K562 (cell line): ENCODE results near the gene RBM17. TPM values are rescaled to one million over a fixed set of nuclear protein-coding genes. Genes with fewer than 3 reads are reported as not detected.

Experiments used
- ARHGAP35 ChIP-seq: fragments of 450-650 bp; IDR thresholded peaks from 2 replicates; pipeline ENCODE4 v1.6.1; 2018; ENCODE audit not compliant: partially characterized antibody
- BRD4 ChIP-seq: fragments of 200-600 bp; sonication (generic); IDR thresholded peaks from 2 replicates; pipeline ENCODE4 v1.6.1; 2017; ENCODE audit warnings: inconsistent platforms
- CREB3L1 ChIP-seq: fragments of 450-650 bp; IDR thresholded peaks from 2 replicates; pipeline ENCODE4 v1.6.1; 2014; ENCODE audit warnings: low read depth, mild to moderate bottlenecking, moderate library complexity, borderline replicate concordance
- DACH1 ChIP-seq: fragments of 450-650 bp; IDR thresholded peaks from 2 replicates; pipeline ENCODE4 v1.6.1; 2018; ENCODE audit not compliant: partially characterized antibody
- ELK1 ChIP-seq: sonication (generic); formaldehyde crosslinking; IDR thresholded peaks from 2 replicates; pipeline ENCODE4 v1.8.1; 2022; ENCODE audit warnings: missing genetic modification reagents
- EP300 ChIP-seq: IDR thresholded peaks from 2 replicates; pipeline ENCODE4 v1.6.1; 2012; ENCODE audit warnings: low read length, improper control_type of control experiment
- ESRRA ChIP-seq: fragments of 450-650 bp; IDR thresholded peaks from 2 replicates; pipeline ENCODE4 v1.6.1; 2014; ENCODE audit warnings: low read depth, mild to moderate bottlenecking, moderate library complexity, borderline replicate concordance
- KDM5B ChIP-seq: fragments of 200-600 bp; sonication (generic); IDR thresholded peaks from 2 replicates; pipeline ENCODE4 v1.6.1; 2012; ENCODE audit warnings: low read depth, mild to moderate bottlenecking, moderate library complexity, low read length, control low read depth, inconsistent platforms; ENCODE audit not compliant: insufficient replicate concordance
- PHF20 ChIP-seq: fragments of 450-650 bp; IDR thresholded peaks from 2 replicates; pipeline ENCODE4 v1.6.1; 2018; ENCODE audit not compliant: partially characterized antibody
- PML ChIP-seq: IDR thresholded peaks from 2 replicates; pipeline ENCODE4 v1.6.1; 2012; ENCODE audit warnings: low read length, inconsistent platforms
- SIN3B ChIP-seq: fragments of 450-650 bp; IDR thresholded peaks from 2 replicates; pipeline ENCODE4 v1.6.1; 2017; ENCODE audit warnings: low read depth, mild to moderate bottlenecking, moderate library complexity
- TCF7L2 ChIP-seq: fragments of 150-350 bp; IDR thresholded peaks from 2 replicates; pipeline ENCODE4 v1.6.1; 2016; ENCODE audit warnings: low read depth, mild to moderate bottlenecking, low read length, moderate library complexity
- TOE1 ChIP-seq, 2 experiments: fragments of 450-650 bp in 1 of 2; sonication (generic) in 1 of 2; formaldehyde crosslinking in 1 of 2; IDR thresholded peaks; 2 replicates each; pipeline versions ENCODE4 v1.7.1 to v1.8.0; 2016 to 2022; ENCODE audit warnings: borderline replicate concordance in 2 of 2, mild to moderate bottlenecking in 2 of 2, antibody characterized with exemption in 1 of 2, inconsistent platforms in 1 of 2, low read depth in 1 of 2, missing genetic modification reagents in 1 of 2, moderate library complexity in 1 of 2
- ZFX ChIP-seq: sonication (generic); formaldehyde crosslinking; IDR thresholded peaks from 2 replicates; pipeline ENCODE4 v1.8.0; 2022; ENCODE audit warnings: mild to moderate bottlenecking, missing genetic modification reagents, moderate library complexity
- ZNF263 ChIP-seq: sonication (generic); formaldehyde crosslinking; IDR thresholded peaks from 2 replicates; pipeline ENCODE4 v1.8.0; 2022; ENCODE audit warnings: mild to moderate bottlenecking, missing genetic modification reagents, borderline replicate concordance
- ZNF431 ChIP-seq: sonication (generic); formaldehyde crosslinking; IDR thresholded peaks from 2 replicates; pipeline ENCODE4 v1.8.0; 2022; ENCODE audit warnings: mild to moderate bottlenecking, missing genetic modification reagents
- ZNF57 ChIP-seq: fragments of 450-650 bp; formaldehyde crosslinking; IDR thresholded peaks from 2 replicates; pipeline ENCODE4 v1.4.0; 2020; ENCODE audit warnings: mild to moderate bottlenecking, moderate library complexity
- polyA plus RNA-seq, 8 experiments: library from polyadenylated mRNA; depleted of rRNA in 4 of 8; stranded (reverse) in 5 of 8; unstranded in 3 of 8; fragments of >200 nt; fragmentation: Nextera tagmentation in 2 of 8; fragmentation: Illumina TruSeq in 1 of 8; extraction: Ambion mirVana in 2 of 8; extraction: Trizol in 1 of 8; gene quantifications; 2 replicates each; pipeline versions ENCODE4 v1.2.1 to v1.2.3, GENCODE V29; 2011 to 2014; ENCODE audit warnings: inconsistent platforms in 1 of 8, missing spikeins in 1 of 8
- total RNA-seq, 7 experiments: library from RNA; depleted of rRNA in 6 of 7; stranded (reverse); fragments of >200 nt in 6 of 7; fragmentation: Illumina TruSeq in 2 of 7; extraction: Trizol in 2 of 7; gene quantifications; 2 replicates each; pipeline versions ENCODE4 v1.2.1 to v1.2.3, GENCODE V29; 2011 to 2021; ENCODE audit warnings: low replicate concordance in 1 of 7
- TF ChIP-seq, protein P1 (sequence below), 2 experiments: fragments of 450-650 bp; conservative IDR thresholded peaks; 2 replicates each; pipeline ENCODE4 v1.6.1; 2017; ENCODE audit warnings: mild to moderate bottlenecking in 2 of 2, moderate library complexity in 2 of 2
- TF ChIP-seq, protein P2 (sequence below), 2 experiments: IDR thresholded peaks in 1 of 2; conservative IDR thresholded peaks in 1 of 2; 2 replicates each; pipeline ENCODE4 v1.6.1; 2016; ENCODE audit warnings: low read depth in 2 of 2, mild to moderate bottlenecking in 1 of 2, missing compliant biosample characterization in 1 of 2, missing genetic modification characterization in 1 of 2, moderate library complexity in 1 of 2

The RBM17 gene
- total and polyA plus RNA-seq, 9 of the 15 experiments (the other 6 are each of a cell fraction or from before 2014, with no cell fraction given): 23.6 to 217 (median 124) TPM

- TF ChIP-seq ZNF57 (no peak), SIN3B (0 out of 2 replicates have a peak, but pooled peaks have one; percentile 53), ESRRA (peak; percentile 45; the same call in 1 of the 2 replicates), ZNF431 (CRISPR knock-in tag) (no peak), BRD4 (peak; percentile 82), TCF7L2 (no peak), PHF20 (peak; percentile 74), ZNF263 (peak; percentile 29; the same call in 1 of the 2 replicates), ZFX (CRISPR knock-in tag) (peak; percentile 95), CREB3L1 (0 out of 2 replicates have a peak, but pooled peaks have one; percentile 51), DACH1 (peak; percentile 62), PML (peak; percentile 57; the same call in 1 of the 2 replicates), ELK1 (CRISPR knock-in tag) (no peak), ARHGAP35 (no peak), KDM5B (peak; percentile 41), TOE1 (IDR thresholded peaks at IDR 0.05; ENCODE audit: borderline replicate concordance) (peak; percentile 52), TOE1 (CRISPR knock-in tag; IDR thresholded peaks at IDR 0.05; ENCODE audit: borderline replicate concordance, low read depth) (no peak), EP300 (peak; percentile 79)
- TF ChIP-seq, protein P1, sequence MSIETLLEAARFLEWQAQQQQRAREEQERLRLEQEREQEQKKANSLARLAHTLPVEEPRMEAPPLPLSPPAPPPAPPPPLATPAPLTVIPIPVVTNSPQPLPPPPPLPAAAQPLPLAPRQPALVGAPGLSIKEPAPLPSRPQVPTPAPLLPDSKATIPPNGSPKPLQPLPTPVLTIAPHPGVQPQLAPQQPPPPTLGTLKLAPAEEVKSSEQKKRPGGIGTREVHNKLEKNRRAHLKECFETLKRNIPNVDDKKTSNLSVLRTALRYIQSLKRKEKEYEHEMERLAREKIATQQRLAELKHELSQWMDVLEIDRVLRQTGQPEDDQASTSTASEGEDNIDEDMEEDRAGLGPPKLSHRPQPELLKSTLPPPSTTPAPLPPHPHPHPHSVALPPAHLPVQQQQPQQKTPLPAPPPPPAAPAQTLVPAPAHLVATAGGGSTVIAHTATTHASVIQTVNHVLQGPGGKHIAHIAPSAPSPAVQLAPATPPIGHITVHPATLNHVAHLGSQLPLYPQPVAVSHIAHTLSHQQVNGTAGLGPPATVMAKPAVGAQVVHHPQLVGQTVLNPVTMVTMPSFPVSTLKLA (conservative IDR thresholded peaks at IDR 0.05): peak; percentile 92 to 95
- TF ChIP-seq, protein P2, sequence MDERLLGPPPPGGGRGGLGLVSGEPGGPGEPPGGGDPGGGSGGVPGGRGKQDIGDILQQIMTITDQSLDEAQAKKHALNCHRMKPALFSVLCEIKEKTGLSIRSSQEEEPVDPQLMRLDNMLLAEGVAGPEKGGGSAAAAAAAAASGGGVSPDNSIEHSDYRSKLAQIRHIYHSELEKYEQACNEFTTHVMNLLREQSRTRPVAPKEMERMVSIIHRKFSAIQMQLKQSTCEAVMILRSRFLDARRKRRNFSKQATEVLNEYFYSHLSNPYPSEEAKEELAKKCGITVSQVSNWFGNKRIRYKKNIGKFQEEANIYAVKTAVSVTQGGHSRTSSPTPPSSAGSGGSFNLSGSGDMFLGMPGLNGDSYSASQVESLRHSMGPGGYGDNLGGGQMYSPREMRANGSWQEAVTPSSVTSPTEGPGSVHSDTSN (CRISPR knock-in tag; IDR thresholded peaks at IDR 0.05; ENCODE audit: low read depth): no peak
- TF ChIP-seq, protein P2 (tag; conservative IDR thresholded peaks at IDR 0.05; ENCODE audit: low read depth): peak; percentile 41
Measured at GRCh38 chr10:6163364-6164270, 74.8 kb downstream of the RBM17 start (continued).
